GM23338 (cell line): ENCODE measurements around the gene ETV6.

Experiments used
- CREB1 ChIP-seq: fragments of 250-450 bp; sonication (Bioruptor Pico); IDR thresholded peaks from 2 replicates; pipeline ENCODE4 v1.5.0; 2020; ENCODE audit warnings: low read depth, mild to moderate bottlenecking, moderate library complexity
- CTCF ChIP-seq, 2 experiments: fragments of 200-600 bp in 1 of 2; sonication (generic) in 1 of 2; conservative IDR thresholded peaks; 2 replicates each; pipeline versions ENCODE4 v1.5.1 to v1.6.1; 2016 to 2017; ENCODE audit warnings: antibody characterized with exemption in 2 of 2, low read depth in 2 of 2, mild to moderate bottlenecking in 2 of 2, moderate library complexity in 1 of 2
- ETS1 ChIP-seq: IDR thresholded peaks from 2 replicates; pipeline ENCODE4 v1.6.1; 2016; ENCODE audit warnings: antibody characterized with exemption
- EZH2 ChIP-seq: fragments of 200-600 bp; sonication (generic); IDR thresholded peaks from one replicate; pipeline ENCODE4 v1.8.0; 2017; ENCODE audit warnings: antibody characterized with exemption, mild to moderate bottlenecking, low read depth; ENCODE audit not compliant: unreplicated experiment
- EZH2phosphoT487 ChIP-seq: fragments of 200-600 bp; sonication (generic); IDR thresholded peaks from one replicate; pipeline ENCODE4 v1.8.1; 2018; ENCODE audit warnings: antibody characterized with exemption; ENCODE audit not compliant: unreplicated experiment
- POLR2AphosphoS5 ChIP-seq: IDR thresholded peaks from 2 replicates; pipeline ENCODE4 v1.6.1; 2016; ENCODE audit warnings: antibody characterized with exemption, low read depth
- REST ChIP-seq: IDR thresholded peaks from one replicate; pipeline ENCODE4 v1.6.1; 2018; ENCODE audit warnings: antibody characterized with exemption; ENCODE audit not compliant: unreplicated experiment
- STAT1 ChIP-seq: IDR thresholded peaks from one replicate; pipeline ENCODE4 v1.6.1; 2016; ENCODE audit warnings: antibody characterized with exemption; ENCODE audit not compliant: unreplicated experiment
- ZNF114 ChIP-seq: fragments of 250-450 bp; sonication (Bioruptor Pico); IDR thresholded peaks from 2 replicates; pipeline ENCODE4 v1.5.0; 2020; ENCODE audit warnings: mild to moderate bottlenecking, moderate library complexity
- ZNF331 ChIP-seq: fragments of 250-450 bp; sonication (Bioruptor Pico); IDR thresholded peaks from 2 replicates; pipeline ENCODE4 v1.5.0; 2020; ENCODE audit warnings: low read depth, mild to moderate bottlenecking, moderate library complexity

- TF ChIP-seq CTCF (conservative IDR thresholded peaks at IDR 0.05; ENCODE audit: low read depth in 2 of 2), result no peak
- no peak for TF ChIP-seq EZH2phosphoT487
- TF ChIP-seq REST, result no peak
- TF ChIP-seq CREB1 (CRISPR knock-in tag), result no peak
- no peak for TF ChIP-seq EZH2
- no peak for TF ChIP-seq POLR2AphosphoS5
- no peak for TF ChIP-seq ZNF114 (CRISPR knock-in tag)
- no peak for TF ChIP-seq ZNF331 (CRISPR knock-in tag)
- no peak for TF ChIP-seq STAT1
- no peak for TF ChIP-seq ETS1
These were observed 26.1 kb upstream of the ETV6 start for GRCh38 chr12:11623382-11623781.
